HFFc6 (cell line): Measurements from ENCODE around the gene SDF4. TPM values are rescaled to one million over a fixed set of nuclear protein-coding genes. Genes with fewer than 3 reads are reported as not detected.

Source experiments
- DNase-seq: peaks from one replicate; pipeline ENCODE4 v3.0.0-alpha.2; 2018
- H3K27ac Mint-ChIP-seq: 2 replicates; pipeline ENCODE4 v1.8.0; 2020; ENCODE audit warnings: mild to moderate bottlenecking, mixed read lengths
- H3K27me3 Mint-ChIP-seq: 2 replicates; pipeline ENCODE4 v1.8.0; 2021; ENCODE audit warnings: mild to moderate bottlenecking, moderate library complexity, mixed read lengths; ENCODE audit not compliant: insufficient read depth
- H3K36me3 Mint-ChIP-seq: 2 replicates; pipeline ENCODE4 v1.8.0; 2021; ENCODE audit warnings: low read depth, mixed read lengths
- H3K4me1 Mint-ChIP-seq: 2 replicates; pipeline ENCODE4 v1.8.0; 2020; ENCODE audit warnings: low read depth, mixed read lengths
- H3K4me3 Mint-ChIP-seq: 2 replicates; pipeline ENCODE4 v1.8.0; 2020; ENCODE audit warnings: mild to moderate bottlenecking, moderate library complexity, mixed read lengths
- H3K9me3 Mint-ChIP-seq: 2 replicates; pipeline ENCODE4 v1.8.0; 2020; ENCODE audit warnings: mild to moderate bottlenecking, mixed read lengths
- CTCF ChIP-seq: fragments of 200-600 bp; sonication (generic); IDR thresholded peaks from 2 replicates; pipeline ENCODE4 v1.5.0; 2021; ENCODE audit warnings: antibody characterized with exemption, mild to moderate bottlenecking
- total RNA-seq, 6 experiments: library from RNA; stranded (reverse); fragmentation: NEBNext Ultra II Directional; extraction: Animal tissue kit (Norgen Biotek cat#: 25700); gene quantifications; 2 replicates in 1 of 6; 3 replicates in 5 of 6; pipeline ENCODE4 v1.2.3, GENCODE V29; 2021

SDF4 gene
- total RNA-seq, 6 experiments from 2014 or later, result 182 to 231 (median 196) TPM

- Mint-ChIP-seq H3K4me1 (no peaks in the 10 kb centered on the region), H3K4me3 (no peak overlapping the region), H3K27ac (no peak overlapping the region), H3K9me3 (no peaks in the 10 kb centered on the region), H3K36me3 (peaks cover 28% of the 10 kb centered on the region), H3K27me3 (no peaks in the 10 kb centered on the region)
- DNase-seq, result no peak
- no peak for TF ChIP-seq CTCF
Observed at GRCh38 chr1:1223891-1224290, 7.9 kb downstream of the SDF4 start.

GRCh38 chr1:1223321-1223720, 8.5 kb downstream of the SDF4 start:
- H3K36me3 Mint-ChIP-seq, result peaks cover 28% of the 10 kb centered on the region
- no peaks in the 10 kb centered on the region for H3K9me3 Mint-ChIP-seq
- no peak for DNase-seq
- H3K4me1 Mint-ChIP-seq, result no peaks in the 10 kb centered on the region
- no peak for TF ChIP-seq CTCF
- no peak overlapping the region for H3K4me3 Mint-ChIP-seq
- H3K27ac Mint-ChIP-seq, result no peak overlapping the region
- no peaks in the 10 kb centered on the region for H3K27me3 Mint-ChIP-seq

- no peak for TF ChIP-seq CTCF
- Mint-ChIP-seq H3K9me3 (no peaks in the 10 kb centered on the region), H3K27ac (no peak overlapping the region), H3K36me3 (peaks cover 32% of the 10 kb centered on the region), H3K27me3 (0 out of 2 replicates have a peak, but pooled peaks cover under 1% of the 10 kb centered on the region), H3K4me3 (no peak overlapping the region), H3K4me1 (no peaks in the 10 kb centered on the region)
- DNase-seq, result no peak
Observed at GRCh38 chr1:1222575-1223225, 9.1 kb downstream of the SDF4 start.

GRCh38 chr1:1221887-1222574, 9.8 kb downstream of the SDF4 start:
- 0 out of 2 replicates have a peak, but pooled peaks cover 1% of the 10 kb centered on the region for H3K27me3 Mint-ChIP-seq
- H3K4me3 Mint-ChIP-seq, result no peak overlapping the region
- H3K36me3 Mint-ChIP-seq, result peaks cover 32% of the 10 kb centered on the region
- DNase-seq, result no peak
- H3K27ac Mint-ChIP-seq, result no peak overlapping the region
- no peaks in the 10 kb centered on the region for H3K4me1 Mint-ChIP-seq
- H3K9me3 Mint-ChIP-seq, result no peaks in the 10 kb centered on the region
- TF ChIP-seq CTCF, result no peak

GRCh38 chr1:1220197-1220596, 11.6 kb downstream of the SDF4 start:
- no peak for DNase-seq
- no peak overlapping the region for H3K4me3 Mint-ChIP-seq
- no peak for TF ChIP-seq CTCF
- no peaks in the 10 kb centered on the region for H3K9me3 Mint-ChIP-seq
- H3K27me3 Mint-ChIP-seq, result 0 out of 2 replicates have a peak, but pooled peaks cover 1% of the 10 kb centered on the region
- H3K4me1 Mint-ChIP-seq, result no peaks in the 10 kb centered on the region
- H3K27ac Mint-ChIP-seq, result no peak overlapping the region
- H3K36me3 Mint-ChIP-seq, result peaks cover 27% of the 10 kb centered on the region
